NCI-H226 (cell line): Measurements from ENCODE around the gene TBC1D32.
"Not testable (repeated sequence)": the region's sequence is repeated elsewhere in the genome, so short reads cannot be mapped to it uniquely, and the experiment has no call there.

Source experiments
- DNase-seq: peaks from one replicate; pipeline ENCODE4 v3.0.0-alpha.2; 2015

Gene TBC1D32

GRCh38 chr6:121319112-121319553 is 15.1 kb downstream of the TBC1D32 start:
- no peak for DNase-seq

- no peak for DNase-seq
Observed at GRCh38 chr6:121314381-121315112, 19.7 kb downstream of the TBC1D32 start.

GRCh38 chr6:121311814-121312213 is 22.5 kb downstream of the TBC1D32 start:
- DNase-seq, result not testable (repeated sequence)

- DNase-seq, result no peak
Observed at GRCh38 chr6:121310495-121310894, 23.8 kb downstream of the TBC1D32 start.

GRCh38 chr6:121309768-121310469 is 24.4 kb downstream of the TBC1D32 start:
- peak; percentile 61 for DNase-seq

GRCh38 chr6:121305957-121306607 is 28.2 kb downstream of the TBC1D32 start:
- peak; percentile 12 for DNase-seq

- no peak for DNase-seq
Observed at GRCh38 chr6:121302882-121303281, 31.4 kb downstream of the TBC1D32 start.

- DNase-seq, result not testable (repeated sequence)
Observed at GRCh38 chr6:121301156-121301555, 33.1 kb downstream of the TBC1D32 start.

- DNase-seq, result no peak
Observed at GRCh38 chr6:121297694-121298093, 36.6 kb downstream of the TBC1D32 start.

GRCh38 chr6:121285041-121285440 is 49.2 kb downstream of the TBC1D32 start:
- peak; percentile 52 for DNase-seq

GRCh38 chr6:121274666-121275295 is 59.5 kb downstream of the TBC1D32 start:
- DNase-seq, result no peak

GRCh38 chr6:121263742-121264141 is 70.5 kb downstream of the TBC1D32 start:
- no peak for DNase-seq

- no peak for DNase-seq
Observed at GRCh38 chr6:121260651-121261102, 73.6 kb downstream of the TBC1D32 start.

- DNase-seq, result no peak
Observed at GRCh38 chr6:121247386-121247785, 86.9 kb downstream of the TBC1D32 start.

- DNase-seq, result no peak
Observed at GRCh38 chr6:121242386-121242785, 91.9 kb downstream of the TBC1D32 start.

GRCh38 chr6:121237859-121238258 is 96.4 kb downstream of the TBC1D32 start:
- no peak for DNase-seq

- DNase-seq, result no peak
Observed at GRCh38 chr6:121236984-121237383, 97.3 kb downstream of the TBC1D32 start.

- DNase-seq, result no peak
Observed at GRCh38 chr6:121235386-121235785, 98.9 kb downstream of the TBC1D32 start.

- DNase-seq, result no peak
Observed at GRCh38 chr6:121223930-121224329, 110.3 kb downstream of the TBC1D32 start.

GRCh38 chr6:121223212-121223611 is 111.1 kb downstream of the TBC1D32 start:
- no peak for DNase-seq

GRCh38 chr6:121222656-121223055 is 111.6 kb downstream of the TBC1D32 start:
- peak; percentile 16 for DNase-seq

- DNase-seq, result no peak
Observed at GRCh38 chr6:121216928-121217327, 117.4 kb downstream of the TBC1D32 start.

GRCh38 chr6:121213341-121213740 is 120.9 kb downstream of the TBC1D32 start:
- DNase-seq, result not testable (repeated sequence)
